Effector memory CD4-positive, alpha-beta T cell (primary cell): Measurements from ENCODE around the gene SLC16A4.
A peak's percentile ranks its signal among the peaks of the same experiment; 100 is the strongest.

Experiments
- DNase-seq, 3 donors: peaks; one replicate each; pipeline ENCODE4 v3.0.0-alpha.2; 2020
- H3K27ac ChIP-seq: 2 replicates; pipeline ENCODE4 v1.7.0; 2013; ENCODE audit warnings: mild to moderate bottlenecking, low read length, moderate library complexity; ENCODE audit not compliant: insufficient read depth, poor library complexity, severe bottlenecking
- H3K27me3 ChIP-seq: replicated peaks from 2 replicates; pipeline ENCODE4 v1.7.0; 2013; ENCODE audit warnings: mild to moderate bottlenecking, low read length; ENCODE audit not compliant: insufficient read depth, control insufficient read depth, poor library complexity, severe bottlenecking
- H3K36me3 ChIP-seq: 2 replicates; pipeline ENCODE4 v1.7.0; 2013; ENCODE audit warnings: mild to moderate bottlenecking, low read length, moderate library complexity; ENCODE audit not compliant: control insufficient read depth, insufficient read depth
- H3K4me1 ChIP-seq: 2 replicates; pipeline ENCODE4 v1.7.0; 2013; ENCODE audit warnings: low read length, mild to moderate bottlenecking; ENCODE audit not compliant: control insufficient read depth, insufficient read depth, poor library complexity, severe bottlenecking
- H3K4me3 ChIP-seq: 2 replicates; pipeline ENCODE4 v1.7.0; 2013; ENCODE audit warnings: low read length, low read depth, mild to moderate bottlenecking; ENCODE audit not compliant: insufficient read depth, poor library complexity, severe bottlenecking
- H3K9me3 ChIP-seq: 2 replicates; pipeline ENCODE4 v1.7.0; 2013; ENCODE audit warnings: mild to moderate bottlenecking, low read length, moderate library complexity; ENCODE audit not compliant: control insufficient read depth

SLC16A4 gene

DNA sequence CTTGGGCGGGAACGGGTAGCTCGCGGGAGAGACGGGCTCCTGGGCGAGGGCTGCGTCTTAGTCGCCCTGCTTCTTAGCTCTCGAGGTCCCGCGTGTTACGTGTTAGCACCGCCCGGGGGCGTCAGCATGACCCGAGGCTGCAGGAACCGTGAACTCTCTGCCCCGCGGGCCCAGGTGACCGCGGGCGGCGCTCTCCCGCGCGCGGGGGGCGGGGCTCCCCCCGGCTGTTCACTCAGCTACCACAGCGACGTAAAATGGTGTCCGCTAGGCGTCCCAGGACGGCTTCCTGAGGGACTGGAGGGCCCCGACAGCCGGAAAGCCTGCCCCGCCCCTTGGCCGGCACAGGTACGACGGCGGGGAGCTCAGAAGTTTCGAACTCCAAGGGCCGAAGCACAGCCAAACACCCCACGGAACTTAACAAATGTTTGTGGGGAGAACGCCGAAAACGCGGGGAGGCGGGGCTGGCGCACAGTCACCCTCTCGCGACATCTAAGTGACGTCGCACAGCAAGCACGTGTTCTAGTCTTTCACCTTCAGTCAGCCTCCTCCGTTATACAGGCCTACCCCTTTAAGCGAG, 52.4 kb downstream of the SLC16A4 start:
- Histone ChIP-seq H3K27ac (peak overlapping the region; percentile 98), H3K27me3 (no peaks in the 10 kb centered on the region), H3K4me3 (peak overlapping the region; percentile 73), H3K9me3 (no peaks in the 10 kb centered on the region), H3K4me1 (peaks cover 40% of the 10 kb centered on the region), H3K36me3 (peaks cover 15% of the 10 kb centered on the region)
- DNase-seq = peak; percentile 89 to 95 (median 93)

DNA sequence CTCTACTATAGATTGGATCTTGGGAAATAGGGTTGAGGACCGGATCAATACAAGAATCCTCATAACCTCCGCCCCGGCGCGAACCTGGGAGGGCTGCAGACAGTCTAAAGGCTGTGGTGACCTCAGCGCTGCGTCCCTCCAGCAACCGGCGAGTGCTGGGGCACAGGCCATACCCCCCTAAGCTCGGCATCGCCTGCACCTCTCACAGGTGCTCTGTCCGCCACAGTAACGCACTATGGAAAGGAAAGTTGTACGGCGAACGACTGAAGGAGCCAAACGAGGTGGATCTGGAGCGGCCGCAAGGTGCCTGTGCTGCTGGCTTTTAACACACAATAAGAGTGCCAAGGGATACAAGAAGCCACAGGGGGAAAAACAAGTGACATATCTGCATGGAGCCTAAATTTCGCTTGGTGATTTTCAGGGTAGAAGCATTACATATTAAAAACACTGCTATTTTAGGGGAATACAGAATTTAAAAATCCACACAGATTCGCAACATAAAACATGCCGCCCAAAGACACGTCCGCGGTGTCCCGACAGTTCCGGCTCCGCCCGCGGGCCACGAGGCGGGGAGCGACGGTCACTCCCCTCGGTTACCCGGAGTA, 53.0 kb downstream of the SLC16A4 start:
- peak overlapping the region; percentile 73 for H3K4me3 ChIP-seq
- peak overlapping the region; percentile 98 for H3K27ac ChIP-seq
- no peaks in the 10 kb centered on the region for H3K27me3 ChIP-seq
- H3K4me1 ChIP-seq = peaks cover 40% of the 10 kb centered on the region
- DNase-seq = peak in 2 of 3 donors; percentile 6 to 11
- H3K36me3 ChIP-seq = peaks cover 15% of the 10 kb centered on the region
- H3K9me3 ChIP-seq = no peaks in the 10 kb centered on the region

DNA sequence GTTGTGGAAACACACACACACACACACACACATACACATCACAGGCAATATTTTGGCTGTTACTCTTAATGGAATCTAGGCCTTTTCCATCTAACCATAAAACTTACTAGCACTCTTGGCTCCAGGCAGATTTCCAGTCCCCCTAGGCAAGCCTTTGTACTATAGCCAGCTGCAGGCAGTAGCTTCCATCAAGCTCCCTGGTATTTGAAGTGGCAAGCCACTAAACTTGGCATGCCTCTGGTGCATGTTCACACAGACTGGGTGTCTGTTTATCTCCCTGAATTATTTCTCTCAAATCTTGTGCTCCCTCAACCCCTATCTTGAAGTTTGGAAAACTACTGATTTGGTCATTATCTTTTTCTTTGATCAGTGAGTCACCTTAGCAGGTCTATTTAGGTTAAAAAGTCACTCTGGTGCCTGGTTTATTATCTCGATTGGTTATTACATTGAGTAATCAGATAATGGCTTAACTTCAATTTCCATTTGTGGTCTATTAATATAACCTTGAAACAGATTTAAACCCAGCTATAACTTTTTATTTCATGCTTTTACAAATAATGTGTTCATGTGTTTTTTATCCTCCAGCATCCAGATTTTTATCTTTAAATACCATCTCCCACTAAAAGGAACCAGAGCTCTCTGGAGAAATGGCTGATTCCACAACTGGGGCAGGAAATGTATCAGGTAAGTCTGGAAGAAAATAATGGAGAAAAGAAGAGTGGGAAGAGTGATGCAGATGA, 54.4 kb downstream of the SLC16A4 start:
- H3K9me3 ChIP-seq = no peaks in the 10 kb centered on the region
- no peak overlapping the region for H3K4me3 ChIP-seq
- no peak overlapping the region for H3K27ac ChIP-seq
- H3K27me3 ChIP-seq = no peaks in the 10 kb centered on the region
- no peak for DNase-seq
- H3K4me1 ChIP-seq = peaks cover 33% of the 10 kb centered on the region
- peaks cover 6% of the 10 kb centered on the region for H3K36me3 ChIP-seq

DNA sequence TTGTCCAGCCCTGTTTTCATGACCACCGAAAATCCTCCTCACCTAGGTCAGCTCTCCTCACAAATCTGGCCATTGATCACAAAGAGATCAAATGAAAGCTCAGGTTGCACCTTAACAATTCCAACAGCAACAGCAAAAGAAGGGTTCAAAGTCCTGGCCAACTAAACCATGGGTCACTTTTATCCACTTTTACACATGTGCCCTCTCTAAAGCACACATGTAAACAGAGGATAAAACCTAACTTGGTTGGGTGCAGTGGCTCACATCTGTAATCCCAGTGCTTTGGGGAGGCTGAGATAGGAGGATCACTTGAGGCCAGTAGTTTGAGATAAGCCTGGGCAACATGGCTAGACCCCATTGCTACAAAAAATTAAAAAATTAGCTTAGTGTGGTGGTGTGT, 55.6 kb downstream of the SLC16A4 start:
- Histone ChIP-seq H3K27me3 (no peaks in the 10 kb centered on the region), H3K27ac (no peak overlapping the region), H3K9me3 (no peaks in the 10 kb centered on the region), H3K36me3 (no peaks in the 10 kb centered on the region), H3K4me1 (peaks cover 20% of the 10 kb centered on the region), H3K4me3 (no peak overlapping the region)
- DNase-seq = no peak

DNA sequence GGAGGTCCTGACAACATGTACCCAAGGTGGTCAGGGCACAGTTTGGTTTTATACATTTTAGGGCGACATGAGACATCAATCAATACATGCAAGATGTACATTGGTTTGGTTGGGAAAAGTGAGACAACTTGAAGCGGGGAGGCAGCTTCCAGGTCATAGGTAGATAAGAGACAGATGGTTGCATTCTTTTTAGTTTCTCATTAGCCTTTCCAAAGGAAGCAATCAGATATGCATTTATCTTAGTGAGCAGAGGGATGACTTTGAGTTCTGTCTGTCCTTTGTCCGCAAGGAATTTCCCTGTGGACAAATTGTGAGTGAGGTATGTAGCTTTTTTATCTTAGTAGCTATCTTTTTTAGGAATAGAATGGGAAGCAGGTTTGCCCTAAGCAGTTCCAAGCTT, 62.1 kb downstream of the SLC16A4 start:
- DNase-seq = no peak
- H3K4me1 ChIP-seq = no peaks in the 10 kb centered on the region
- no peaks in the 10 kb centered on the region for H3K9me3 ChIP-seq
- no peak overlapping the region for H3K4me3 ChIP-seq
- H3K27ac ChIP-seq = no peak overlapping the region
- no peaks in the 10 kb centered on the region for H3K27me3 ChIP-seq
- no peaks in the 10 kb centered on the region for H3K36me3 ChIP-seq

DNA sequence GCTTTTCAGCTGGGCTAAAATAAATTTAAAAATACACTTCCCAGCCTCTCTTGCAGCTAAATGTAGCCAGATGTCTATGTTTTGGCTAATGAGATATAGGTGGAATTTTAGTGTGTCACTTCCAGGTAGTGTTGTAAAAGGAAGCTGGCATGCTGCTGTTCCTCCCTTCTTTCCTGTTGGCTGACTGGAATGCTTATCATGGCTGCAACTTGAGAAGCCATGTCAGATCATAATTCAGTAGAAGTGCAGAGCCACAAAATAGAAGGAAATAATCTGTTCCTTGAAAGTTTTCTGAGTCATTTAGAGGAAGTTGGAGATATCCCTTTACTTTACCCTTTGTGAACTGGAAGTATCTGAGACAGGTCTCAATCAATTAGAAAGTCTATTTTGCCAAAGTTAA, 62.6 kb downstream of the SLC16A4 start:
- no peaks in the 10 kb centered on the region for H3K36me3 ChIP-seq
- H3K27me3 ChIP-seq = no peaks in the 10 kb centered on the region
- no peaks in the 10 kb centered on the region for H3K9me3 ChIP-seq
- no peak overlapping the region for H3K4me3 ChIP-seq
- H3K4me1 ChIP-seq = no peaks in the 10 kb centered on the region
- H3K27ac ChIP-seq = no peak overlapping the region
- no peak for DNase-seq

DNA sequence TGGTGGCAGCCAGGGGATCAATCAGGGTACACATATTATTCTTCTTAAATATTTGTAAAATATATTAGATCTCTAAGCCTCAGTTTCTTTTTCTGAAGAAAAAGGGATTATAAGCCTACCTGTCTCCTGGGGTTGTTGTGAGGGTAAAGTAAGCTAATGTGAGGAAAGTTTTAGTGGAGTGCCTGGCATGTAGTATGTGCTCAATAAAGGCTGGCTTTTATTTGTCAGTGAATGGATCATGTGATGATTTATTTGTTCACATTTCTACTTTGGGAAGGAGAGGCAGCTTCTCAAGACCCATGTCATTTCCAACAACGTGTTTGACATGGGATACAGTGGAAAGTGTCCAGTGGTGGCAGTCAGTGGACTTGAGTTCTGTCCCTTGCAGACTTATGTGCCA, 64.0 kb downstream of the SLC16A4 start:
- no peaks in the 10 kb centered on the region for H3K36me3 ChIP-seq
- no peak for DNase-seq
- H3K4me3 ChIP-seq = no peak overlapping the region
- H3K9me3 ChIP-seq = no peaks in the 10 kb centered on the region
- H3K27ac ChIP-seq = no peak overlapping the region
- H3K4me1 ChIP-seq = no peaks in the 10 kb centered on the region
- no peaks in the 10 kb centered on the region for H3K27me3 ChIP-seq

DNA sequence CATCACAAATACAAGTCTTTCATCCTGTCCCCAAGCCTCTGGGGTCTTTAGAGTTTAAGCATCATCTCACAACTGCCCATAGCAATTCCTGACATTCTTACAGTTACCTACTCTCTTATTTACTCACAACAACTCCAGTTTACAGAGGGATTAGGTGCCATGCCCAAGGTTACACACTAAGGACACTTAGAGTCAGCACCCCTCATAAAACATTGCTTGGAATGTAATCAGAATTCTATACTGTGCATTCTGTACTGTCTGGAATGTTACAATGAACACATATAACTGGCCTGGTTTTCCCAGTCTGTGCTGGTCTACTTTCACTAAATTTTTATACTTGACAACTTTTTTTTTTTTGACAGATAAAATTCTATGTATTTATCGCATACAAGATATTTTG, 66.2 kb downstream of the SLC16A4 start:
- no peaks in the 10 kb centered on the region for H3K36me3 ChIP-seq
- DNase-seq = no peak

DNA sequence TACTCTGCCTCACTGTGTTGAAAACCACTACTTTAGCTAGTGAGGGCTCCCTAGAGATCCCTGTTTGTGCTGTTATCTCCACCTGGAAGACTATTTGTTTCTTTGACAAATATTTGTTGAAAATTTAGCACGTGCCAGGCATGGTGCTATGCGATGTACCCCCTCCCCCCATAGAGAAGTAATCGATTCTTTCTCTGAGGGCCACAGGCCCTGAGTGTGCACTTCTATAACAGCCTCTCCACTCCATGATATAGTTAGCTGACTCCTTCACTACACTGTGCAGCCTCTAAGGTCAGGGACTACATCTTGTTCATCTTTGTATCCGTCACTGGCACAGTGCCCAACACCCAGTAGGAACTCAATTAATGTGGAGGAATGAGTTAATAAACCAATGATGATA, 69.0 kb downstream of the SLC16A4 start:
- no peak overlapping the region for H3K4me3 ChIP-seq
- no peaks in the 10 kb centered on the region for H3K9me3 ChIP-seq
- H3K36me3 ChIP-seq = no peaks in the 10 kb centered on the region
- no peaks in the 10 kb centered on the region for H3K27me3 ChIP-seq
- no peaks in the 10 kb centered on the region for H3K4me1 ChIP-seq
- DNase-seq = no peak
- H3K27ac ChIP-seq = no peak overlapping the region

More for the DNA sequence above, 66.2 kb downstream of the SLC16A4 start:
- Histone ChIP-seq H3K27me3 (no peaks in the 10 kb centered on the region), H3K27ac (no peak overlapping the region), H3K4me3 (no peak overlapping the region), H3K4me1 (no peaks in the 10 kb centered on the region), H3K9me3 (no peaks in the 10 kb centered on the region)

DNA sequence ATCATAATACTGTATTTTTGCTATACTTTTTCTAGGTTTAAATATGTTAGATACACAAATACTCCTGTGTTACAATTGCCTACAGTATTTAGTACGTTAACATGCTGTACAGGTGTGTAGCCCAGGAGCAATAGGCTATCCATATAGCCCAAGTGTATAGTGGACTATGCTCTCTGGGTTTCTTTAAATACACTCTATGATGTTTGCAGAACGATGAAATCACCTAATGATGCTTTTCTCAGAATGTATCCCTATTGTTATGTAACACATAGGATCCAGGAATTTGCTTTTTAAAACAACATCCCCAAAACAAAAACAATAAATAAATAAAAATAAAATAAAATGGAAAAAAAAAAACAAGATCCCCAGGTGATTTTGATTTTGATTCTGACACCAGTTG, 69.8 kb downstream of the SLC16A4 start:
- Histone ChIP-seq H3K4me1 (no peaks in the 10 kb centered on the region), H3K27ac (no peak overlapping the region), H3K27me3 (no peaks in the 10 kb centered on the region)

More for the DNA sequence above, 69.8 kb downstream of the SLC16A4 start:
- no peak for DNase-seq
- no peaks in the 10 kb centered on the region for H3K9me3 ChIP-seq
- no peak overlapping the region for H3K4me3 ChIP-seq
- H3K36me3 ChIP-seq = no peaks in the 10 kb centered on the region
